NCI-H2081 (cell line): ENCODE results near the gene ZNF853.
"Not testable (repeated sequence)": the region's sequence is repeated elsewhere in the genome, so short reads cannot be mapped to it uniquely, and the experiment has no call there.

Source experiments
- DNase-seq, 2 experiments: peaks; one replicate each; lab custom pipeline; 2025; lab: John Stamatoyannopoulos, UW

ZNF853 gene

DNA sequence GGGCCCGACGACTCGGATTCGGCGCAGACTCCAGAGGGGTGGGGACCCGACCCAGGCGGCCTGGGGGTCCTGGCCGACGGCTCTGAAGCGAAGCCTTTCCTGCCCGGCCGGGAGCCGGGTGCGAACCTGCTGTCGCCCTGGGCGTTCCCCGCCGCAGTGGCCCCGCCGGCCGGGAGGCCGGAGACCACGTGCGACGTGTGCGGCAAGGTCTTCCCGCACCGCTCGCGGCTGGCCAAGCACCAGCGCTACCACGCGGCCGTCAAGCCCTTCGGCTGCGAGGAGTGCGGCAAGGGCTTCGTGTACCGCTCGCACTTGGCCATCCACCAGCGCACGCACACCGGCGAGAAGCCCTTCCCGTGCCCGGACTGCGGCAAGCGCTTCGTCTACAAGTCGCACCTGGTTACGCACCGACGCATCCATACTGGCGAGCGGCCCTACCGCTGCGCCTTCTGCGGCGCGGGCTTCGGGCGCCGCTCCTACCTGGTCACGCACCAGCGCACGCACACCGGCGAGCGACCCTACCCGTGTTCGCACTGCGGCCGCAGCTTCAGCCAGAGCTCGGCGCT, 37.1 kb downstream of the ZNF853 start:
- DNase-seq, result no peak

GRCh38 chr7:6653071-6654003, 37.9 kb downstream of the ZNF853 start:
- no peak for DNase-seq

DNA sequence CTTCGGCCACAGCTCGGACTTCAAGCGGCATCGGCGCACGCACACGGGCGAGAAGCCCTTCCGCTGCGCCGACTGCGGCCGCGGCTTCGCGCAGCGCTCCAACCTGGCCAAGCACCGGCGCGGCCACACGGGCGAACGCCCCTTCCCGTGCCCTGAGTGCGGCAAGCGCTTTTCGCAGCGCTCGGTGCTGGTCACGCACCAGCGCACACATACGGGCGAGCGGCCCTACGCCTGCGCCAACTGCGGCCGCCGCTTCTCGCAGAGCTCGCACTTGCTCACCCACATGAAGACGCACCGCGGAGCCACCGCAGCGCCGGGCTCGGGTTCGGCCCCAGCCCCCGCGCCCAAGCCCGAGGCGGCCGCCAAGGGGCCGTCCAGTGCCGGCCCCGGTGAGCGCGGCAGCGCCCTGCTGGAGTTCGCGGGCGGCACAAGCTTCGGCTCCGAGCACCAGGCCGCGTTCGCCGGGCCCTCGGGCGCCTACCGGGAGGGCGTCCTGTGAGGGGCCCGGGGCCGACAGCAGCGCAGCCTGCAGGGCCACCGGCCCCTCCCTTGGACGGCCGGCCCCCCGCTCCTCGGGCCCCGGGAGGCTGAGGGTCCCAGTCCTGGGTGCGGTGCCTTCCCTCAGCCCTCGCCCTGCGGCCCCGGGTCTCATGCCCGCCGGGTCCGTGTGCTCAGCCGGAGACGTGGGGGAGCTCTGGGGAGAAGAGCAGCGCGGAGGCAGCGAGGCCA, 38.9 kb downstream of the ZNF853 start:
- DNase-seq, result no peak

GRCh38 chr7:6654842-6655610, 39.6 kb downstream of the ZNF853 start:
- DNase-seq, result no peak

- DNase-seq, result no peak
These were observed 40.4 kb downstream of the ZNF853 start for GRCh38 chr7:6655636-6656385.

DNA sequence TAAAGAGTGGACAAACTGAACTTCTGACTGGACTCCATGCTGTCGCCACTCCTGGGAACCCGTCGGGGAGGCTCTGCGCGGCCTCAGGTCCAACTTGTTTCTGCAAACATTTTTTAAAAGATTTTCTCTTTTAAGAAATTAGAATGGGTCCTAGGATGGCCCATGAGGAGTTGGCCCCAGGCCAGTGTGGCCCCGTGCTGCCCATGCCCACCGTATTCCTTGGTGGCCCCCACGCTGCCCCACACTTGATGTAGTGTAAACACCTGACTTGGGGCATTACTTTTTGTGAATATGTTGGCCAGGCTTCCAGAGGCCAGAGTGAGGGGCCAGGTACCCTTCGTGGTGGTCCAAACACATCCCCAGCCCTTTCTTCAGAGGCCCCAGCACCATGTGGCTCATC, 41.0 kb downstream of the ZNF853 start:
- no peak for DNase-seq

DNA sequence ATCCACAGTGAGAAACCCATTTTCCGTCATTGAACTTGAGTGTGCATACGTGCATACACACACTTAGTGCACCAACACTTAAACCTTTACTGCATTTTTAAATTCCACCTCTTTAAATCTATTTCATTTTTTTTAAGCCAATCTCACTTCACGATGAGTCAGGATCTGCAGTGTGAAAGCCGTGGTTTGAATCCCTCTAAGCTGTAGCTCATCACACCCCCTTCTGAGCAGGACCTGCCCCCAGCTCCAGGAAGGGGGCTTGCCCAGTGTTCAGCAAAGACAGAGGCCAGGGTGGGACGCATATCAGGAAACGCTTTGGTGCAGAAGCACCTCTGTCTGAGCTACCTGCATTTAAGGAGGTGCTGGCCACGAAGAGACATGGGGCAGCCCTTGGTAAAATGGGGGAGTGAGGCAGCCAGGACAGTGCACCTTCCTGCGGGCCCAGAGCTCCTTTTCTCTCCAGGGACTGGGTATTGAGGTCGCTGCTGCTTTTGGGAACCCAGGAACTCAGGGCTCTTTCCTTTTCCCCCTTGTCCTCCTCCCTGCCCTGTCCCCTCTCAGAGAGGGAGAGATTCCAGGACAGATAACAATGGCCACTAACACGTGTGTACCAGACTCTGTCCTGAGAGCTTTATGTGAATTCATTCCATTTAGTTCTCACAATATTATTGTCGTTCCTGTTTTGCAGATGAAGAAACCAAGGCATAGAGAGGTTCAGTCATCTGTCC, 43.4 kb downstream of the ZNF853 start:
- no peak for DNase-seq

DNA sequence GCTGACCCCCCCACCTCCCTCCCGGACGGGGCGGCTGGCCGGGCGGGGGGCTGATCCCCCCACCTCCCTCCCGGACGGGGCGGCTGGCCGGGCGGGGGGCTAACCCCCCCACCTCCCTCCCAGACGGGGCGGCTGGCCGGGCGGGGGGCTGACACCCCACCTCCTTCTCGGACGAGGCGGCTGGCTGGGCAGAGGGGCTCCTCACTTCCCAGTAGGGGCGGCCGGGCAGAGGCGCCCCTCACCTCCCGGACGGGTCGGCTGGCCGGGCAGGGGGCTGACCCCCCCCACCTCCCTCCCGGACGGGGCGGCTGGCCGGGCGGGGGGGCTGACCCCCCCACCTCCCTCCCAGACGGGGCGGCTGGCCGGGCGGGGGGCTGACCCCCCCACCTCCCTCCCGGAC, 55.4 kb downstream of the ZNF853 start:
- DNase-seq, result not testable (repeated sequence)
